Measurements from ENCODE around the gene STXBP1. TPM values are rescaled to one million over a fixed set of nuclear protein-coding genes. Genes with fewer than 3 reads are reported as not detected.

Gene STXBP1
- total RNA-seq, 1 donor: 19.9 TPM

GRCh38 chr9:127692071-127692470 lies 80.0 kb downstream of the STXBP1 start:
- no peak overlapping the region for H2AFZ ChIP-seq (ENCODE audit: low read length)
- H4K20me1 ChIP-seq (ENCODE audit: insufficient read depth, low read length): no peaks in the 10 kb centered on the region
- H3K9me3 ChIP-seq (ENCODE audit: low read depth, low read length): no peaks in the 10 kb centered on the region
- no peaks in the 10 kb centered on the region for H3K79me2 ChIP-seq (ENCODE audit: insufficient read depth, low read length)
- no peaks in the 10 kb centered on the region for H3K4me1 ChIP-seq (ENCODE audit: insufficient read depth, low read length)
- H3K4me2 ChIP-seq (ENCODE audit: insufficient read depth, low read length): no peak overlapping the region
- H3K27ac ChIP-seq (ENCODE audit: low read depth, low read length): no peak overlapping the region
- no peak for TF ChIP-seq CTCF (IDR thresholded peaks at IDR 0.05; ENCODE audit: extremely low read depth, low read depth, low read length)
- peaks cover 18% of the 10 kb centered on the region for H3K36me3 ChIP-seq (ENCODE audit: insufficient read depth, low read length)
- no peak overlapping the region for H3K4me3 ChIP-seq (ENCODE audit: insufficient read depth, low read length)
- H3K27me3 ChIP-seq (ENCODE audit: insufficient read depth, low read length): no peaks in the 10 kb centered on the region
- peak; percentile 54 for DNase-seq (ENCODE audit: insufficient read length, low spot score, missing footprints)

- Histone ChIP-seq H3K4me3 (ENCODE audit: insufficient read depth, low read length) (no peak overlapping the region), H3K79me2 (ENCODE audit: insufficient read depth, low read length) (no peaks in the 10 kb centered on the region), H3K27ac (ENCODE audit: low read depth, low read length) (no peak overlapping the region), H4K20me1 (ENCODE audit: insufficient read depth, low read length) (no peaks in the 10 kb centered on the region), H3K36me3 (ENCODE audit: insufficient read depth, low read length) (peaks cover 18% of the 10 kb centered on the region), H3K27me3 (ENCODE audit: insufficient read depth, low read length) (no peaks in the 10 kb centered on the region), H3K4me2 (ENCODE audit: insufficient read depth, low read length) (no peak overlapping the region), H3K4me1 (ENCODE audit: insufficient read depth, low read length) (no peaks in the 10 kb centered on the region), H3K9me3 (ENCODE audit: low read depth, low read length) (no peaks in the 10 kb centered on the region), H2AFZ (ENCODE audit: low read length) (no peak overlapping the region)
- no peak for TF ChIP-seq CTCF (IDR thresholded peaks at IDR 0.05; ENCODE audit: extremely low read depth, low read depth, low read length)
- DNase-seq (ENCODE audit: insufficient read length, low spot score, missing footprints): peak; percentile 46
Measured at GRCh38 chr9:127693143-127693542, 81.1 kb downstream of the STXBP1 start.

GRCh38 chr9:127693697-127694096 lies 81.6 kb downstream of the STXBP1 start:
- no peak for DNase-seq (ENCODE audit: insufficient read length, low spot score, missing footprints)
- TF ChIP-seq CTCF (IDR thresholded peaks at IDR 0.05; ENCODE audit: extremely low read depth, low read depth, low read length): no peak
- Histone ChIP-seq H3K27ac (ENCODE audit: low read depth, low read length) (no peak overlapping the region), H3K36me3 (ENCODE audit: insufficient read depth, low read length) (peaks cover 17% of the 10 kb centered on the region), H3K4me2 (ENCODE audit: insufficient read depth, low read length) (no peak overlapping the region), H3K79me2 (ENCODE audit: insufficient read depth, low read length) (no peaks in the 10 kb centered on the region), H3K4me3 (ENCODE audit: insufficient read depth, low read length) (no peak overlapping the region), H2AFZ (ENCODE audit: low read length) (no peak overlapping the region), H3K9me3 (ENCODE audit: low read depth, low read length) (no peaks in the 10 kb centered on the region), H3K4me1 (ENCODE audit: insufficient read depth, low read length) (no peaks in the 10 kb centered on the region), H3K27me3 (ENCODE audit: insufficient read depth, low read length) (no peaks in the 10 kb centered on the region), H4K20me1 (ENCODE audit: insufficient read depth, low read length) (no peaks in the 10 kb centered on the region)

GRCh38 chr9:127694890-127695720 lies 83.0 kb downstream of the STXBP1 start:
- Histone ChIP-seq H2AFZ (ENCODE audit: low read length) (no peak overlapping the region), H3K27me3 (ENCODE audit: insufficient read depth, low read length) (no peaks in the 10 kb centered on the region), H3K27ac (ENCODE audit: low read depth, low read length) (no peak overlapping the region), H3K4me2 (ENCODE audit: insufficient read depth, low read length) (no peak overlapping the region), H3K4me1 (ENCODE audit: insufficient read depth, low read length) (peaks cover 3% of the 10 kb centered on the region), H3K9me3 (ENCODE audit: low read depth, low read length) (no peaks in the 10 kb centered on the region), H3K36me3 (ENCODE audit: insufficient read depth, low read length) (peaks cover 16% of the 10 kb centered on the region), H3K79me2 (ENCODE audit: insufficient read depth, low read length) (no peaks in the 10 kb centered on the region), H4K20me1 (ENCODE audit: insufficient read depth, low read length) (no peaks in the 10 kb centered on the region), H3K4me3 (ENCODE audit: insufficient read depth, low read length) (no peak overlapping the region)
- no peak for TF ChIP-seq CTCF (IDR thresholded peaks at IDR 0.05; ENCODE audit: extremely low read depth, low read depth, low read length)
- DNase-seq (ENCODE audit: insufficient read length, low spot score, missing footprints): peak; percentile 72
